Astrocyte of the cerebellum (primary cell): ENCODE measurements around the gene TECTB.

Experiments used
- DNase-seq: peaks from one replicate; pipeline ENCODE4 v3.0.0-alpha.2; 2011; ENCODE audit warnings: low read depth
- H3K4me3 ChIP-seq: 2 replicates; pipeline ENCODE4 v1.5.1; 2011; ENCODE audit warnings: mild to moderate bottlenecking, low read depth, low read length, moderate library complexity
- in situ Hi-C: cut with HindIII; loops from 2 replicates; pipeline ENCODE4 v1.10.0; 2017; ENCODE audit warnings: low sequenced_read_pairs
- TF ChIP-seq, protein P1 (sequence below): IDR thresholded peaks from 2 replicates; pipeline ENCODE4 v1.5.1; 2012; ENCODE audit warnings: low read length, low read depth, moderate library complexity, mild to moderate bottlenecking; ENCODE audit errors: missing control alignments

Gene TECTB

DNA sequence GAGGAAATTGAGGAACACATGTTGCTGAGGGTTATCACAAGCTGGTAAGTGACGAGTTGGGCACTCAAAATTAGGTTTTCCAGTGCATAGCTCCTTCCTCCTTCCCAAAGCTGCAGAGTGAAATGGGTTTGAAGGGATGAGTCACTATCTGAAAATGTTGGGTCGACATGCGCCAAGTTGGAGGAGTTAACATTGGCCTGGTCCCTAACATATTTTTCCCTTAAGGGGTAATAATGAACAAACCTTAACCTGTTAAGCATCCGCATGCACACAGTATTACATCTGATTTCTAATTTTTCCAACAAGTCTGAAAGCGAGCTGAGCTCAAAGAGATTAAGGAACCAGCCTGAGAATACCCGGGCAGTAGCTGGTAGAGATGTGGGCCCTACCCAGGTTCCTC is 20.7 kb upstream of the TECTB start:
- in situ Hi-C loops = no loop called here
- TF ChIP-seq, protein P1, sequence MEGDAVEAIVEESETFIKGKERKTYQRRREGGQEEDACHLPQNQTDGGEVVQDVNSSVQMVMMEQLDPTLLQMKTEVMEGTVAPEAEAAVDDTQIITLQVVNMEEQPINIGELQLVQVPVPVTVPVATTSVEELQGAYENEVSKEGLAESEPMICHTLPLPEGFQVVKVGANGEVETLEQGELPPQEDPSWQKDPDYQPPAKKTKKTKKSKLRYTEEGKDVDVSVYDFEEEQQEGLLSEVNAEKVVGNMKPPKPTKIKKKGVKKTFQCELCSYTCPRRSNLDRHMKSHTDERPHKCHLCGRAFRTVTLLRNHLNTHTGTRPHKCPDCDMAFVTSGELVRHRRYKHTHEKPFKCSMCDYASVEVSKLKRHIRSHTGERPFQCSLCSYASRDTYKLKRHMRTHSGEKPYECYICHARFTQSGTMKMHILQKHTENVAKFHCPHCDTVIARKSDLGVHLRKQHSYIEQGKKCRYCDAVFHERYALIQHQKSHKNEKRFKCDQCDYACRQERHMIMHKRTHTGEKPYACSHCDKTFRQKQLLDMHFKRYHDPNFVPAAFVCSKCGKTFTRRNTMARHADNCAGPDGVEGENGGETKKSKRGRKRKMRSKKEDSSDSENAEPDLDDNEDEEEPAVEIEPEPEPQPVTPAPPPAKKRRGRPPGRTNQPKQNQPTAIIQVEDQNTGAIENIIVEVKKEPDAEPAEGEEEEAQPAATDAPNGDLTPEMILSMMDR = no peak
- no peak overlapping the region for H3K4me3 ChIP-seq
- DNase-seq = no peak

DNA sequence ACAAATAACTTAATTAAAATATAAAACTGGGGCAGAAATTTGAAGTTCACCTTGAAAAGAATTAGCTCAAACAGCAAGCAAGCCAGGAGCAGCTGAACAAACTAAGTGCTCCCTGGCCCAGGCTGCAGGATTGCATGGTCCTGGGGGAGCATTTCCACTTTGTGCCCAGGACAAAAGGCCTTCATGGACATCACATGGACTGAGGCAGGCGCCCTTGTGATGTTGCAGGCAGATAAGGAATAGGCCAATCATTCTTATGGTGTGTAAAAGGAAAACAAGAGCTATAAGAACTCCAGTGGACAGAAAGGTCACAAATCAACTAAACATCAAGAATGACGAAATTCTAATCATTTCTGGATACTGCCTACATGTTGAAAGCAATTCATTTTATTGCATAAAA is 17.5 kb upstream of the TECTB start:
- in situ Hi-C loops = no loop called here
- DNase-seq = no peak
- H3K4me3 ChIP-seq = no peak overlapping the region
- TF ChIP-seq, protein P1 = no peak

DNA sequence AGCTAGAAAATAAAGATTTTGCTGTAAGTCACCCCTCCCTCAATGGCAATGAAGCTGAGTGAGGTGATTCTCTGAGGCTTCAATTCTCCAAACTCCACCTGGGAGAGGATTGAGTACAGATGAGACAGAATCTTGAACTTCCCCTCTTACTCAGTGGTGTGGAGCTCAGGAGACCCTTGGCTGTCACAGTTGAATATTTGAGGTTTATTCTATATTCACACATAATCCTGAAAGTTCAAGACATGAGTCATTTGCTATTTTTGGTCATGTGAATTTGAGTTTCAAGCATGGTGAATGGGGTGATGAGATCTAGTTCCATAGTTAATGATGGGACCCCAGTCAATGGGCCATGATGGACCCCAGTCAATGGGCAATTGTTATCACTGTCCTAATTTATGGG is 13.9 kb upstream of the TECTB start:
- TF ChIP-seq, protein P1 = no peak
- H3K4me3 ChIP-seq = no peak overlapping the region
- DNase-seq = no peak
- in situ Hi-C loops = no loop called here

DNA sequence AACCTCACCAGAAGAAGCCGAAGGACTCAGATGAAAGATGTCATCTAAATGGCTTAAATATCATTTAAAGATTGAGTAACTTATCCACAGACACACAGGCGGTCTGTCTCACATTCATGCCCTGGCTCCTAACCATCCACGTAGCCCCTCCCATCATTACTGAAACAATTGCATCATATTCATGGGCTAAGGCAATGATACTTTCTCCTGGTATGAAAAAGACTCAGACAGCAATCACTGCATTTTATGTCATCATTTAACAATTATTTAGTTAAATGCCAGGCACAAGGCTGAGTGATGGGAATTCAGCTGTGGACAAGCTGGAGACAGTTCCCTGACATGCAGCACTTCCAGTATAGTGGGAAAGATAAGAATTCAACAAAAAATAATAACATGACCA is 11.2 kb upstream of the TECTB start:
- TF ChIP-seq, protein P1 = no peak

DNA sequence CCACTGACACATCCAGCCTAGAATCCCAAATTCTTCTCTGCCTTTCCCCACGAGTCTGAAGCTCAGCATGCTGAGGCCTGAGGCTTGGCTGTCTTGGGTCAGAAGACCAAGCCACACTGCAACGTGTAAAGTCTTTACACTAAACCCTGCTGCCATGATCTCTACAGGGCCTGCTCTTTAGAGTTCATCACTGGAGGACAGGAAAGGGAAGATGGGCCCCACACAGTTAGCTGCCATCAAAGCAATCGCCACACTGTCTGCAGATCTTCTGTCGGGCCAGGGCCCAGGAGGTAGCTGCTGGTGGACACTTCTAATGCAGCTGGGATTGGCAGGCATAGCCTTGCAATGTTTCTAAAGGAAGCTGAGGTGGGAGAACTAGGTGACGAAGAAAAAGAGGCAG is 8.4 kb upstream of the TECTB start:
- H3K4me3 ChIP-seq = no peak overlapping the region
- DNase-seq = no peak
- TF ChIP-seq, protein P1 = no peak
- in situ Hi-C loops = no loop called here

More for the DNA sequence above, 11.2 kb upstream of the TECTB start:
- DNase-seq = no peak
- no peak overlapping the region for H3K4me3 ChIP-seq
- in situ Hi-C loops = no loop called here

DNA sequence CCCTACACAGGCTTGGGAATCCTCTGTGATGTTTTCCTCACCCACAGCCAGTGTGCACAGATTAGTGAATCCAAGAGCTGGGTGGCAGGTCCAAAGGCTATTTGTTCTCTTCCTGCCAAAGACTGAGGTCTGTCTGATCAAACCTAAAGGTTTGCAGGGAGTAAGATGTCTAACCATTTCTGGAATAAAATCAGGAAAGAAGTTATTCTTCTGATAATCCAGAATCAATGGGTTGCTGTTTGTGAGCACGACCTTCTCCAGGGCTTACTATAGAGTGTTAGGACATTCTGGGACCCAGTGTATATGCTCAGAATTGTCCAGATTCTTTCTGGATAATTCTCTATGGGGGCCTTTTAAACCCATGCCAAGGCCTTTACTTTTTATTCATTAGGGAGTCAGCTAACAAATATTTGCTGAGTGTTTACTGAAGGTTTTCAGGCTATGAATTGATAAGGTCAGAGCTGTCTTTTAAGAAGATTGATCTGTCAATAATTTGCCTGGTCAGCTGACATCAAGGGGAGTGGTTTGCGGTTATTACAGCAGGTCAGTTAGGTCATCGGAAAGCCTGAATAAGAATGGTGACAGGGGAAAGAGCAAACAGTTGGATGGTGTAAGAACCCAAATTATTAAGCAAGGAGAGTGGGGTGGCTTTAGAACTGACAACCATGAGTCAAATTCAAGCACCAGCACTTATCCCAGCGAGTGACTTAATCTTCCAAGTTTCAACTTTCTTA is 7.5 kb upstream of the TECTB start:
- no peak for DNase-seq
- H3K4me3 ChIP-seq = no peak overlapping the region
- in situ Hi-C loops = no loop called here
- TF ChIP-seq, protein P1 = no peak
